NCI-H1092 (cell line): ENCODE data around the gene STMN3.
"Not testable (repeated sequence)": the region's sequence is repeated elsewhere in the genome, so short reads cannot be mapped to it uniquely, and the experiment has no call there.

Experiments
- DNase-seq: peaks from one replicate; lab custom pipeline; 2025; lab: John Stamatoyannopoulos, UW

Gene STMN3

DNA sequence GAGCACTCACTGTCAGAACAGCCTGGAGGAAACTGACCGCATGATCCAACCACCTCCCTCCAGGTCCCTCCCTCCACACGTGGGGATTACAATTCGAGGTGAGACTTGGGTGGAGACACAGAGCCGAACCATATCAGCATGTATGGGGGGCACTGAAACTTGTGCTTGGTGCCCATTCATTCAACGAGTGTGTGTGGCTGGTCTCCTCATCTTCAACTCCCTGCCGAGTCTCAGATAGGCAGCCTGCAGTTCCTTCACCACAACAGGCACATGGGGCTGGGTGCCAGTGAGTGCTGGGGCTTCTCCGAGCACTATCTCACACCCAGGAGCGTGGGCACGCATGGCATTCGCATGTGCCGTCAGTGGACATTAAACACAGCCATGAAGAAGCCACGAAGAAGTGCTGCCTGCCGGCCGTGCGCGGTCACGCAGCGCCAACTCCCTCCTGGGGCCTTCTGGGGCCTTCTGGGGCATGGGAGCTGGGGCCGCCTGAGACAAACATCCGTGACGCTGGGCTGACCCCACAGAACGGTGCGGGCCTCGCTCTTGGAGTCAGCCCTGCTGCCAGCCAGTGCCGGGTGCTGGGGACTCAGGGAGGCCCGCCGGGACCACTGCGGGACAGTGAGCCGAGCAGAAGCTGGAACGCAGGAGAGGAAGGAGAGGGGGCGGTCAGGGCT, 4.2 kb upstream of the STMN3 start:
- no peak for DNase-seq

DNA sequence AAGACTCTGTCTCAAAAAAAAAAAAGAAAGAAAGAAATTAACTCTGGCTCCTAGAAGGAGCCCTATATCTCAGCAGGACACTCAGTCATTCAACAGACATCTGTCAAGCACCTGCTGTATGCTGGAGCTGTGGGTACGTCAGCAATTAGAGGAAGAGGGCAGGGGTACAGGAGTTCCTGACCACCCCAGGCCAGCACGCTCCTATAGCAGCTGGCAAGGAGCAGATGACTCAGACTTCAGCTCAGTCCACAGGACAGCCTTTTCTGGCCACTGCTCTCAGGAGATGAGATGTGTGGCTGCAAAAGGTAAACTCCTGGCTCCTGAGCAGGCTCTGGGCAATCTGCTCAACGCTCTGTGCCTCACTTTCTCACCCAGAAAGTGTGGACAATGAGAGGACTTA, 3.2 kb upstream of the STMN3 start:
- DNase-seq = no peak

GRCh38 chr20:63655249-63655648, 2.0 kb upstream of the STMN3 start:
- no peak for DNase-seq

DNA sequence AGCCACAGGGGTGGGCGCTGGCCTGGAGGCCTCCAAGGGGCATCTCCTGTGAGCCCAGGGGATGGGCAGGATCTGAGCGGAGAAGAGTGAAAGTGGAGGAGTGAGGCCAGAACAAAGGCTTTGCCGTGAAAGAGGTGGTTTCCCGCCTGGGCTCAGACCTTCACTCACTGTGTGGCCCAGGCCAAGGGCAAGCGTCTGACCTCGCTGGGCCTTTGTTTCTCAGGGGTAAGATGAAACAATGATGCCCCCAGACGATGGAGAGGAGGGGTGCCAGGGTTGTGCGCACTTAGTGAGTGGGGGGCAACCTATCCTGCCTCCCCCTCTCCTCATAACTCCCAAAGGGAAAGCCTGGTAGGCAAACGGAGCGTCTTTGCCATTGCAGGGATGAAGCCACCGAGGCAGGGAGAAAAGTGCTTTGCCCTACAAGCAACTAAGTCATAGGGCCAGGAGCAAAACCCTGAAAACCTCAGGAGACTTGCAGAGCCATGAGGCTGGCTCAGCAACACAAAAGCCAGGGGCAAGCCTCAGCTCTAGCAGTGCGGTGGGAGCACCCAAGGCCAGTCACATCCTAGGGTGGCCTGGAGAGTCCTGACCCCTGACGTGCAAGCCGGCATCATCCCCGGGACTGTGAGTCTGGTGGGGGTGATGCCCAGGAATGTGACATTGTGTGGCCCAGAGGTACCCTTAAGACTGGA, 897 bp upstream of the STMN3 start:
- DNase-seq = no peak

DNA sequence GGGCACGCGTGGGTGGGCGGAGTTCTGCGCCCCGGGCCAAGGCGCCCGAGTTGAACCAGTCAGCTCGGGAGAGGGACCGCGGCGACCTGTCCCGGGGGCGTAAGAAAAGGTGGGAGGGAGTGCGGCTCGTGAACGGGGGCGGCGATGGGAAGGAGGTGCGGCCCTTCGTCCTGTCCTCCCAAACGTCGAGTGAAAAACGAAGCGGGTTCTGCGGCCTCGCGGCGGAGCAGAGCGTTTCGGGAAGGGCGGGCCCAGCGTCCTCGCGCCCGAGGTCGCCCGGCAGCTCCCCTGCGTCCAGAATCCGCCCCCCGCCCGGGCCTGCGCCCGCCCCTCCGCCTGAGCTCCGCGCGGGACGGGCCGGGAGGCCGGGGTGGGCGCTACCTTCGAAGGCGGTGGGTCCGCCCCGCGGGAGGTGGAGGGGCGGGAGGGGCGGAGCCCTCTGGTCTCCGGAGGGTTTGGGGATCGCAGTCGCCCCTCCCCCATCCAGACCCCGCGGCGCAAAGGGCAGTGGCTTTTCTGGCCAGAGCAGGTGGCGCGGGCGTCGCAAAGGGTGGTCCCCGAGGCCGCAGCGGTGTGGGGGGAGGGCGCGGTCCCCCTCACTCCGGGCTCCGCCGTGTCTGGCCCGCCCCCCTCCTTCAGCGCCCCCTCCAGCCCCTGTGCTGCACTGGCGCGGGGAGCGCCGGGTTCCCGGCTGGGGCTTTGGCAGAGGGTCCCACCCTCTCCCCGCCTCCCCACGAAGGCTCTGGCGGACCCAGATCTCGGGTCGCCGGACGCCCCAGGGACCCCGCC, 838 bp downstream of the STMN3 start:
- DNase-seq = peak; percentile 10

DNA sequence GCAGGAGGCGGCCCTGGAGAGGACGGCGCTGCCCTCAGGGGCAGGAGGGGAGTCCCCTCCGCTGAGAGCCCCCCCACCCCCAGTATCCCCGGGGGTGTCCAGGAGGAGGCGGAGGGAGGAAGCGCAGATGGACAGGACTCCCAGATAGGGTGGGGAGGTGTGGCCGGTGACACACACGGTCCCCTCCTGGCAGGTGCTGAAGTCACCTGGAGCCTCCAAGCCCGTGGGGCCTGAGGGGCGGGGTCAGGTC, 1.4 kb downstream of the STMN3 start:
- no peak for DNase-seq

DNA sequence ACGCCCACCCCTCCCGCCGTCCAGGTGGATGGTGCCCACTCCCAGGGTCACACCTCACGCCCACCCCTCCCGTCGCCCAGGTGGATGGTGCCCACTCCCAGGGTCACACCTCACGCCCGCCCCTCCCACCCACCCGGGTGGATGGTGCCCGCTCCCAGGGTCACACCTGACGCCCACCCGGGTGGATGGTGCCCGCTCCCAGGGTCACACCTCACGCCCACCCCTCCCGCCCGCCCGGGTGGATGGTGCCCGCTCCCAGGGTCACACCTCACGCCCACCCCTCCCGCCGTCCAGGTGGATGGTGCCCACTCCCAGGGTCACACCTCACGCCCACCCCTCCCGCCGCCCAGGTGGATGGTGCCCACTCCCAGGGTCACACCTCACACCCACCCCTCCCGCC, 2.7 kb downstream of the STMN3 start:
- not testable (repeated sequence) for DNase-seq

GRCh38 chr20:63648895-63649589, 4.2 kb downstream of the STMN3 start:
- DNase-seq = no peak

- DNase-seq = no peak
Observed at GRCh38 chr20:63648190-63648589, 5.0 kb downstream of the STMN3 start.

DNA sequence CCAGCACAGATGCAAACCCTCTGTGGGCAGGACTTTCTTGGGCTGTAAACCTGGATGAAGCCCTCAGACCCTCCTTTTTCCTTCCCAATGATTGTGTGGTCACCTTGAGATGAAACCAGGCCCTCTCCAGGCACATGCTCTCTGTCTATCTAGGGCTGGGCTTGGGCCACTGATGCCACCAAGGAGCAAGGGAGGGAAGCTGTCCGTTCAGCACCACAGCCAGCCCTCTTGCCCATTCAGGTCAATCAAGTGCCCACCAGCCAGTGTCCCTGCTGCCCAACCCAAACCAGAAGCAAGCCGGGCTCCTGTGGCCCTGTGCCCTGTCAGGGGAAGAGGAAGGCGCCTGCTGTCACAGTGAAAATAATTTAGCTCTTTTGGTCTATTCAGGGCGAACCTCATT, 8.0 kb downstream of the STMN3 start:
- no peak for DNase-seq

DNA sequence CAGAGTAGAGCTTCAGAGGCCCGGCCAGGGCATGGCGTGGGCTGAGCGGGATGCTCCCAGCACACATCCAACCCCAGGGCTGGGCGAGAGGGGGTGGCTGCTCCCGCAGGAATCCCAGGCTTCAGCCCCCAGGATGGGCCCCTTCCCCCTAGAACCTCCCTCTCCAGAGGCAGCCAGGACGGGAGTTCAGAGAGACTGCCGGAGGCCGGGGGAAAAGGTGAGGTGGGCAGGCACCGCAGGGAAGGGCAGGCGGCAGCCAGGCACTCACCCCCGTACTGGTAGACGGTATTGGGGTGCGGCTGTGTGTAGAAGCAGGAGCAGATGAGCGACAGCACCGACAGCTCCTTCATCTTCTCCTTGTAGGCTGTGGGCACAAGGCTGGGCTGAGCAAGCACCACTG, 9.3 kb downstream of the STMN3 start:
- DNase-seq = no peak

GRCh38 chr20:63643499-63643898, 9.7 kb downstream of the STMN3 start:
- DNase-seq = no peak

GRCh38 chr20:63642527-63643247, 10.5 kb downstream of the STMN3 start:
- DNase-seq = no peak

DNA sequence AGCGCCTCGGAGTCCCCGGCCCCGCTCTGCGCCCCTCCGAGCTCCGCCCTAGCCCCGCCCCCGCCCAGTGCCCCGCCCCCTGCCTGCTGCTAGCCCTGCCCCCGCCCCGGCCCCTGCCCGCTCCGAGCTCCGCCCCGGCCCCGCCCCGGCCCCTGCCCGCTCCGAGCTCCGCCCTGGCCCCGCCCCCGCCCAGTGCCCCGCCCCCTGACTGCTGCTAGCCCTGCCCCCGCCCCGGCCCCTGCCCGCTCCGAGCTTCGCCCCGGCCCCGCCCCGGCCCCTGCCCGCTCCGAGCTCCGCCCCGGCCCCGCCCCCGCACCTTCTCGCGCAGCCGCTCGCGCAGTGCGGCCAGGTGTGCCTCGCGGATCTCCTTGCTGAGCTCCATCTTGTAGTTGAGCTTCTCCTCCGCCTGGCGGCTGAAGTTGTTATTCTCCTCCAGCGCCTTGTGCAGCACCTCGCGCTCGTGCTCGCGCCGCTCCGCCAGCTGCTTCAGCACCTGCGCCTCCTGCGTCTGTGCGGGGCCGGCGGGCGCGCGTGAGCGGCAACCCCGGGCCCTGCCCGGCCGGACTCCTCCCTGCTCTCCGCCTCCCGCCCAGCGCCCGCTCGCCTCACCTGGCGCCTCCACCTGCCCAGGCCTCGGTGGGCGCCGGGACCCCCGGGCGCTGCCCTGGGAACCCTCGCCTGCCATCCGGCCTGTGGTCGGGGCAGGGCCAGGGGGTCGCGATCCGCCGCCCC, 11.3 kb downstream of the STMN3 start:
- peak; percentile 81 for DNase-seq

- DNase-seq = no peak
Observed at GRCh38 chr20:63641146-63641791, 12.0 kb downstream of the STMN3 start.

- DNase-seq = not testable (repeated sequence)
Observed at GRCh38 chr20:63640686-63641085, 12.5 kb downstream of the STMN3 start.

- DNase-seq = no peak
Observed at GRCh38 chr20:63640086-63640485, 13.1 kb downstream of the STMN3 start.

- no peak for DNase-seq
Observed at GRCh38 chr20:63639093-63639975, 13.9 kb downstream of the STMN3 start.

GRCh38 chr20:63636752-63637628, 16.2 kb downstream of the STMN3 start:
- no peak for DNase-seq
